HG03432 (cell line): ENCODE results near the gene SPRING1.
"Not testable (repeated sequence)": the region's sequence is repeated elsewhere in the genome, so short reads cannot be mapped to it uniquely, and the experiment has no call there.

Source experiments
- ATAC-seq: cut with Tn5 transposase; IDR thresholded peaks from one replicate; pipeline ENCODE4 v1.9.1; 2021; ENCODE audit warnings: mild to moderate bottlenecking, moderate library complexity; ENCODE audit not compliant: unreplicated experiment

Gene SPRING1

GRCh38 chr12:116742787-116743186 lies 4.9 kb upstream of the SPRING1 start:
- ATAC-seq = not testable (repeated sequence)

- no peak for ATAC-seq
Observed at GRCh38 chr12:116739381-116739887, 1.6 kb upstream of the SPRING1 start.

- no peak for ATAC-seq
Observed at GRCh38 chr12:116736962-116737773, 701 bp downstream of the SPRING1 start.

GRCh38 chr12:116735951-116736599 lies 1.8 kb downstream of the SPRING1 start:
- no peak for ATAC-seq

- no peak for ATAC-seq
Observed at GRCh38 chr12:116735084-116735483, 2.8 kb downstream of the SPRING1 start.

- no peak for ATAC-seq
Observed at GRCh38 chr12:116734156-116734768, 3.6 kb downstream of the SPRING1 start.

- no peak for ATAC-seq
Observed at GRCh38 chr12:116731801-116732200, 6.1 kb downstream of the SPRING1 start.

- no peak for ATAC-seq
Observed at GRCh38 chr12:116727891-116728290, 10.0 kb downstream of the SPRING1 start.

- ATAC-seq = no peak
Observed at GRCh38 chr12:116727261-116727660, 10.6 kb downstream of the SPRING1 start.

GRCh38 chr12:116726694-116727093 lies 11.2 kb downstream of the SPRING1 start:
- ATAC-seq = no peak

- ATAC-seq = no peak
Observed at GRCh38 chr12:116722245-116722644, 15.6 kb downstream of the SPRING1 start.

- ATAC-seq = no peak
Observed at GRCh38 chr12:116719731-116720528, 17.9 kb downstream of the SPRING1 start.

GRCh38 chr12:116718655-116719454 lies 19.0 kb downstream of the SPRING1 start:
- no peak for ATAC-seq

- no peak for ATAC-seq
Observed at GRCh38 chr12:116717466-116718437, 20.1 kb downstream of the SPRING1 start.

GRCh38 chr12:116714175-116714574 lies 23.7 kb downstream of the SPRING1 start:
- ATAC-seq = no peak

- ATAC-seq = no peak
Observed at GRCh38 chr12:116713527-116713926, 24.3 kb downstream of the SPRING1 start.

- ATAC-seq = no peak
Observed at GRCh38 chr12:116712458-116713303, 25.2 kb downstream of the SPRING1 start.
